GM19023 (cell line): ENCODE results near the gene PPP1R7.

Experiments
- ATAC-seq: cut with Tn5 transposase; IDR thresholded peaks from one replicate; pipeline ENCODE4 v1.9.1; 2021; ENCODE audit warnings: mild to moderate bottlenecking, moderate library complexity; ENCODE audit not compliant: unreplicated experiment

The PPP1R7 gene

DNA sequence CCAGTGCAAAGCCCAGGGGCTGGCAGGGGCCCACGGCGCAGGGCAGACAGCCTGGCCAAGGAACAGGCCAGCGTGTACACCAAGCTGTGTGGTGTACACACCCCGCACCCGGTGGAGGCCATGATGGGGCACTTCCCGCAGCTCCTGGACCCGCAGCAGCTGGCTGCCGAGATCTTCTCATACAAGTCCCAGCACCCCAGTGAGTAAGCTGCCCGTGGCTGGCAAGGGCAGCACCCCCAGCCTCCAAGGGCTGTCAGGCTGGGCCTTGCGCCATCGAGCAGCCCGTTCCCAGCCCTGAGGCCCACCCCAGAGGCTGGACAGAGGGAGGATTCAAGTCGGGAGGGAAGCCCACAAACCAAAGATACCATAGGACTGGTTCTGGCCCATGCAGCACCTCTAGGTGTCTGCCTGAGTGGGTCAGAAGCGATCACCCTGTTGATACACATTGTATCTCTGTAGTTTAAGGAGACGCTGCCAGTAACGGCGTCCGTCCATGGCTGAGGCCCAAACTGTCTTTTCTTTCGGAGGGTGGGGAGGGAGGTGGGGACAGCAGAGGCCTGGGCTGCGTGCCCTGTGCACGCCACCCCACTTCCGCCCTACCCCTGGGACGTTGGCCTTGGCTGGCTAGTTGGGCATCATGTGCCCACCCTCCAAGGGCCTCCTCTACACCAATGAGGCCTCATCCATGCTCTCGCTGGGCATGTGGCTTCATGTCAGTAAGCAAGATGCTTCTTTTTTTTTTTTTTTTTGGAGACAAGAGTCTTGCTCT, 31.3 kb upstream of the PPP1R7 start:
- no peak for ATAC-seq

DNA sequence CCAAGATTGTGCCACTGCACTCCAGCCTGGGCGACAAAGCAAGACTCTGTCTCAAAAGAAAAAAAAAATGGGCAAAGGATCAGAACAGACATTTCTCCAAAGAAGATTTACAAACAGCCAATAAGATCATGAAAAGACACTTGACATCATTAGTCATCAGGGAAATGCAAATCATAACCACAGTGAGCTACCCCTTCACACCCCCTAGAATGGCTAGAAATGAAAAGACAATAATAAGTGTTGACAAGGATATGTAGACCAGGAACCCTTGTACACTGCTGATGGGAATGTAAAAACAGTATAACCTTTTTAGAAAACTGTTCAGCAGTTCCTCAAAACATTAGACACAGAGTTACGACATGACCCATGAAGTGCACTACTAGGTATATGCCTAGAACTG, 29.8 kb upstream of the PPP1R7 start:
- no peak for ATAC-seq

DNA sequence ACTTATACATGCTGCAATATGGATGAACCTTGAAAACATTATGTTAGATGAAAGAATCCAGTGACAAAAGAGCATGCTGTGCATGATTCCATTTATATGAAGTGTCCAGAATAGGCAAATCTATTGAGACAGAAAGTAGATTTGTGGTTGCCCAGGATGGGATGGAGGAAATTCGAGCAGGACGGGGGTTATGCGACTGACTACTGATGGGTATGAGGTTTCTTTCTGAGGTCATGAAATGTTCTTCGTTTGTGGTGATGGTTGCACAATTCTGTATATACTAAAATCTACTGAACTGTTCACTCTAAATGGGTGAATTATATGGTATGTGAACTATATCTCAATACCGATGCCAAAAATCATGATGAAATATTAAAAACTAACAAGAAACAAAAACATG, 29.3 kb upstream of the PPP1R7 start:
- ATAC-seq = no peak

DNA sequence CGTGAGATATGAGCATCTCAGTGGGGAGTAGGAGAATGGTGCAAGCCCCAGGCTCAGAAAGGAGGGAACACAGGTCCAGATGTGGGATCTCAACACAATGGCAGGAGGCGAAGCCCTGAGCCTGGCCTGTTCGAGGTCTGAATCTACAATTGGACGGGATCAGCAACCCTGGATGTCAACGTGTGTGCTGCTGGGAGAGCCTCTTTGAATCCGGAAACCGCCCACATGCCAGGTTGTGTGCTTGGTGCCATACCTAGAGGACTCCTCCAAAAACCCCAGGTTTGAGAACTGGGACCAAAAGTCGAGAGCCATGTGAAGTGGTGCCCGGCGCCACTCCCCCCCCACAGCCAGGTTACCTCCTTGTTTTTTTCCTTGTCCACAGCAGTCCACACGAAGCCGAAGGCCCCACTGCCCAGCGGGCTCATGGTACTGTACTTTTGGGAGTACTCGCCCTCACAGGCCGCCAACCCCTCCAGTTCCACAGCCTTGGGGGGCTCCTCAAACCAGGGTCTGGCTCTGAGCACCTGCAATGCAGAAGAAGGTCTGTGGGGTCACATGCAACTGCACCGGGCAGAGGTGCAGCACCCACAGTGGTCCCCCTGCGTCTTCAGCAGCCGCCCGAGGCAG, 27.8 kb upstream of the PPP1R7 start:
- no peak for ATAC-seq

DNA sequence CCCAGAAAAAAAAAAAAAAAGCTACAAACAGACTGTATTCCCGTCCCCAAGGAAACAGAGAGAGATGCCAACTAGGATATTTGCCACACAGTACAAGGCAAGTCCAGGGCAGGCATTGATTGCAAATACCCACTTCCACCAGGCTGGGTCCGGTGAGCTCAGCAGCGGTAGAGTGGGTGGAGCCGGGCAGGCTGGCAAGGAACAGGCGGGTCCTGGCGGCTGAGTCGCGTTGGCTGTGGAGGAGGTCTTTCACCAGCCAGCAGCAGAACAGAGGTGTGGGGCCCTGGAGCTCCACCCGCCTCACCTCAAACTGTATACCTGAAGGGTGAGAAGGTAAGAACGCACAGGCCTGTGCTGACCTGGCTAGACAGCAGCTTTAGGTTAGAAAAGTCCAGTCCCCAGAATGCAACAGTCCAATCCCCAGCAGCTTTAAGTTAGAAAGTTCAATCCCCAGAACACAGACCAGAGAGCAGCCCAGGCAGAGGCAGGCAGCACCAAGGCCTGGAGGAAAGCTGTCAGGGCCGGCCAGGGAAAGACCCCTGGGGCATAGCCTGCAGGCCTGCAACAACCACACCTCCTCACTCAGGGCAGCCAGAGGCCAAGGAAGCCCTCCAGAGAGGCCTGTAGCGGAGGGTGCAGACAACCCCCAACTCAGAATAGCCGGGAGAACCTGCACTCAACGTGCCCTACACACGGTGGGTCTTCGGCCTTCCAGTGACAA, 26.3 kb upstream of the PPP1R7 start:
- ATAC-seq = no peak

DNA sequence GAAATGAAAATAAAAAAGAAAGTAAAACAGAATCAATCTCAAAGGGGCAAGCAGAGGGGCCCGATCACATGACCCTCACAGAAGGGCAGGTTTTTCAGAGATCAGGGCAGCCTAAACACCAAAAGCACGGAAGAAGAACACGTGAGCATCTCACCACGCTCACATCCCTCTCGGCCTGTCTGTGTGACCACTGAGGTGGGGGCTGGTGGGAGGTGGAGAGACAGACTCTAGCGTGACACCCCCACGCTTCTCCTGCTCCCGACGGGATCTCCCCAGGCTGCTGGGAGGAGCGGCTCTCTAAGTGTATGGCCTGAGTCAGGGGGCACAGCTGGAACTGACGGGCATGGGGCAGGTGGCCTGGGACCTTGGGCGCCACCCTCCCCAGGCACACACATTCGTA, 24.6 kb upstream of the PPP1R7 start:
- no peak for ATAC-seq

DNA sequence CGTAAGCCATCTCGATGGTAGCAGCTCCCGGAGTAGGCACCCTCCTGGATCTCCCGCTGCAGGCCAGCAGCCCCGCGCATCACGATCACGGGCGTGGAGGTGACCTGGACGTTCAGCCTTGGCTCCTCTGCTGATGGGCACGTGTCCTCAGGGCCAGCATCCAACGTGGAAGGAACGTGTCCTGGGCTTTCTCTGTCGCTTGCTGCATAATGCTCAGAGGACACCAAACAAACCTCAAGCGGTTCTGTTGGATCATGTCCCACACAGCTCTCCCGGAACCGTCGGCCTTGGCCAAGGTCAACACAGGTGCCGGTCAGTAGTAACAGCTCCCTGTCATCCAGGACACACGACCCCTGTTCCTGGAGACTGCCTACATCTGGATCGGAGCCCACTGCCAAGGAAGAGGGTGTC, 24.1 kb upstream of the PPP1R7 start:
- ATAC-seq = no peak

DNA sequence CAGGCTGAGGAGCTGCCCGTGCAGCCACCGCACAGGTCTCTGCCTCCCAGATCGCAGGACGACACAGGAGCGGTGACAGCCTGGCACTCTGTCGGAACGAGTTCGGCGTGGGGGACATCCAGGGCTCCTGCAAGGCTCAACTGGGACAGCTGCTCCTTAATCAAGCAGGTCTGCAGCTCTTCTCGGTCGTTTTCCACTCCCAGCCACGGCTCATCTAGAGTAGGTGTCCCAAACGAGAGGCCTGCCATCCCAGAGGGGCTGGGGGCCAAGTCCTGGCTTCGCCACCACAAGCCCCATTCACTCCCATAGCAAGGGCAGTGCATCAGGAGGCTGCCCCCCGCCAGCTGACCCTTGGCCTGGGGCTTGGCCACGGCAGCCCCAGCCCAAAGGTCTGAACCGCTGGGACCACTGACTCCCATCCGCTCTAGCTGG, 23.5 kb upstream of the PPP1R7 start:
- ATAC-seq = no peak

DNA sequence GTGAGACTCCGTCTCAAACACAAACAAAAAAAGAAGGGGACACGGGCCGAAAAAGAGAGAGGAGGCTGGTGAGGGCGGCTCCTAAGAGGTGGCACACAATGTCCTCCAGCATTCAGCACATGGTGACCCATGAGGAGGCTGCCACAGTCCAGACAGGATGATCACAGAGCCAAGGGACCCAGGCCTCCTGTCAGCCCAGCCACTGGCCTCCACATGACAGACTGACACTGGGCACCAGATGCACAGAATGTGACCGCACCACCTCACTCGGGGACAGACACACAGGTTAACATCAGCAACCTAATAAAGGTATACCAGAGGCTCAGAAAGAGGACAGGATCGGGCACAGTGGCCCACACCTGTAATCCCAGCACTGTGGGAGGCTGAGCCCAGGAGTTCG, 22.0 kb upstream of the PPP1R7 start:
- no peak for ATAC-seq

DNA sequence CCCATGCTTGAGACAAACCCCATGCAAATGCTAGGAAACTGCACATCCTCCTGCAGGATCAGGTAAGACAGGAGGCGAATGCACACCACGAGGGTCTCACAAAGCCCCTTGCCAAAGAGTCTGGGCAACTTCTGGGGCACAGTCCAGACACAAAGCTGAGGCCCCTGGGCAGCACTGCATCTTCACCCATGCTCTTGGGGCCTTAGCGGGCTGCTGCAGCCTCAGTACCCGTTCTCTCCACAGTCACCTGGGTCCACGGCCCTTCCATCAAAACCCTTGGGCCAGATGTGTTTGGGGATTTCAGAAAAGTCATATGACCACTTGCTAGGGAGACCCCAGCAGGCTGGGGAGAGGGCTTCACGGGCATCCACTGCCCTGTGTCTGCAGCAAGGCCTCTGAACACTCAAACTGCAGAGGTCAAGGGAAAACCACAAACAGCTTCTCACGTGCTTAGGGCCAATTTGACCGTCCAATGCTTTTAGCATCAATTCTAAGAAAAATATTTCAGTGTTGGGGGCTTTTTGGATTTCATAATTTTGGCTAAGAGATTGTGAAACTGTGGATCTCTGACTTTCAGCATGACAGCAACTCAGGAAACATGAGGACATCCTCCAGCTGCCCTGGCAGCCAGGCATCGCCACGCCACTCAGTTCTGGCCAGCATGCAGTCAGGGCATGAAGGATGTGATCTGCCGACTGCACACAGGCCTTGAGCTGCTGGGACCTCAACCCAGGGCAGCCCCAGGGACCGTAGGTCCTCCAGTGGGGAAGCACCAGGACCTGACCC, 21.0 kb upstream of the PPP1R7 start:
- ATAC-seq = no peak

DNA sequence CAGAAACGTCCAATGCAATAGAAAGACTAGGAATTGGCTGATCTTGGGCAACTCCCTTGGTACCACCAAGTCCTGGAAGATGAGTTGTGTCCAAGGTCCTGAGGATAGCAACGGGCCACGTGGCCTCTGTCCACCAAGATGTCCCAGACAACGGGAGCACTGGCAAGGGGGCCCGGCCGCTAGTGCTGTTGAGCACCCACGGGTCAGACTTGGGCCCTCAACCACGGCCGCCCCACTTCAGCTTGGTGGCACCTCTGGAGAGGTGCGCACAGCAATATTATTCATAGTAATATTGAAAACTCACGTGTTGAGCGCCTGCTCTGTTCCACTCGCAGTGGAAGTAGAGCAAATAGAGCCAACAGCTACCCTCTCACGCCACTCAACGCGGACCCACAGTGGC, 20.0 kb upstream of the PPP1R7 start:
- no peak for ATAC-seq

DNA sequence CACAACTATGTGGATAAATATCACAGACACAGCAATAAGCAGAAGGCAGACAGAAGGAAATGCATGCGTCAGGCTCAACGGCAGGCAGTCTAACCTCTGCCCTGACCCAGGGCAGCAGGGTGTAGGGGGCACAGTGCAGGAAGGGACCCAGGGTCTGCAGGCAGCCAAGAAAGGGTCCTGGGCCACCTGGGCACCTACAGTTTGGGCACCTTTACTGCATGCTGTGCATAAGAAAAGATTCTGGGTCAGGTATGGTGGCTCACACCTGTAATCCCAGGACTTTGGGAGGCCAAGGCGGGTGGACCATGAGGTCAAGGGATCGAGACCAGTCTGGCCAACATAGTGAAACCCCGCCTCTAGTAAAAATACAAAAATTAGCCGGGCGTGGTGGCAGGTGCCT, 18.7 kb upstream of the PPP1R7 start:
- ATAC-seq = no peak

DNA sequence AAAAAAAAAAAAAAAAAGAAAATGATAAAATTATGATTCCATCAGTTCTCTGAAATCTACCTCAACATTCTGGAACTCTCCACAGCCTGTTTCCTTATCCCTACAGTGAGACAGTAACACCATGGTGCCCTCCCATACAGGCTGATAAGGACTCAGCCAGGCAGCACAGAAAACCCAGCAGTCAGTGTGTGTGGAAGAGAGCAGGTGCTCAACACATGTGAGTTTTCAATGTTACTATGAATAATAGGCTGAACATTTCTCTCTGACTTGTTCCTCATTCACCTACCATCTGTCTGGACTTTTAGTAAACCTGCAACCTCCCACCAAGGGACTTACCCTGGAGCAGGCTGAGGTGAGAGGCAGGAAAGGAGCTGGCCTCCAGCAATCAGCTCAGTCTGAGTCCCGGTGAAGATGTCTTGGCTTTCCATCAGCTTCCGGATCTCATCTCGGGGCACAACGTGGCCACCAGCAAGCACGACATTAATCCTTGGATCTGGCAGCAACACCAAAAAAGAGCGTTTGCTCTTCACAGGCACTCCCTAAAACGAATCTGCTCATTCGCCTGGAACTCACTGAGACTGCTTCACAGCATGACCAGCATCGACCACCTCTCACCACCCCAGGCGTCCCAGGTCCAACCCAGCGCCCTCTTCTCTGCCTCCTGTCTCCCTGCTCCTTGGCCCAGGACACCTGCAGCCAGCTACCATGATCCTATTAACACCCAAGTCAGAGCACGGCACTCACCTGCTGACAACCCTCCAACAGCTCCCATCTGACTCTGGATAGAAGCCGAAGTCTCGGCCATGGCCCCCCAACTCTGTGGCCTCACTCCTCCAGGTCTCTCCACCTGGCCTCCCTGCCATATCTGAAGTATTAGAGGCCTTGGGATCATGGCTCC, 17.5 kb upstream of the PPP1R7 start:
- no peak for ATAC-seq

DNA sequence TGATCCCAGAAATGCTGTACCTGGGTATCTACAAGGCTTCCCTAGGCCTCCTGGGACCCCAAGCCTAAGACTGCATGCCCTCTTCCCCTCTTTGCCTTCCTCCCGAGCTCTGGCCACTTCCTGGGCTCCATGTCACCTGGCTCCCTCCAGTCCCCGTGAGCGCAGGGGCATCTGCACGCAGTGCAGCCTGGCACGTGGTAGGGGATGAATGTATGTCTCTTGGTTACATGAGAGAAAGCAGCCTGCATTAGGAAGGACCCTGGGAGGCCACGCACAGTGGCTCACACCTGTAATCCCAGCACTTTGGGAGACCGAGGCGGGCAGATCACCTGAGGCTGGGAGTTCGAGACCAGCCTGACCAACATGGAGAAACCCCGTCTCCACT, 16.8 kb upstream of the PPP1R7 start:
- ATAC-seq = no peak

DNA sequence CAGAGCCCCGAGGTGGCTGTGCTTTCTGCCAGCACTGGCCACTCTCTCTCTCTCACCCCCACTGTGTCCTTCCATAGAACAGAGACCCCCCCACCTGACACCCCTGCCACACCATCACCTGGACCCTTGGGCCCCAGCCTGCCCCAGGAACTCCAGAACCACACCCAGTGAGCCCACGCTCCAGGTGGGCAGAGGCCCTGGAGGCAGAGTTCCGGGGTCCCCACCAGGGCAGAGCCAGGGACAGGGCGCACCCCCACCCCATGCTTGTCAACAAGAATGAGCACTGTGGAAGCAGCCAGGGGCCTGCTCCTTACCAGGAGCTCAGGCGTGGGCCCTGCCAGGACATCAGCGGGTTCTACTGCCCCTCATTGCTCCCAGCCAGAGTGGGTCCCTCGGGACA, 15.6 kb upstream of the PPP1R7 start:
- ATAC-seq = no peak

DNA sequence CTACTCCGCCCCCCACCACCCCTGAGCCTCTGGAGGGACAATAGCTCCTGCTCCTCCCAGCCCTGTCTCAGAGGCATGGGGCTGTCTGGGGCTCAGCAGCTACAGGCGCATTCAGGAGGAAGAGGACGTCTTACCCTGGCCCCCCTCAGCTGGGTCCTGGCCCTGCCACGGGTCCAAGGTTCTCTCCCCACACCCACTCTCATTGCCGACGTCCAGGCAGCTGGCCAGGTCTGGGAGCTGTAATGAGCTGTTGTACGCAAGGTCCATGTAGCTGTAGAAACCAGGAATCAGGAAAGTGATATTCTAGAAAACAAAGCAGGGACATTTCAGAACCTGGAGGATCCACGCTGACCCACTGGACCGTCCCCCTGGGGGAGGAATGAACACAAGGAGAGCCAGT, 14.5 kb upstream of the PPP1R7 start:
- no peak for ATAC-seq

DNA sequence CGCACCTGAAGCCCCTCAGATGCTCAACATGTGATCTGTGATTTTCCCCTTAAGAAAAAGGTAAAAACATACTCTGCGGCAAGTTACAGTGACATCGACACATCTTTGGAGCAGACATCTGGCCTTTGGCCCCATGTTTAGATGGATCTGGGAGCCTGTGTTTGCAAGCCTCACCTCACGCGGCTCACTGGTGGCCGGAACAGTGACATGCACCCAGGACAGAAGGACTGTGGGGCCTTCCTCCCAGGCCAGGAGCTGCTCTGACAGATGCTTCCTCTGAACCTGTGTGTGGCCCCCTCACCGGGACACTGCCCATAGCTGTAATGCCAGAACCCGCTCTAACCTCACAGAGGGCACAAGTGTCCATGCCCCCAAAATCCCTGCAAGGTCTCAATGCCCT, 14.1 kb upstream of the PPP1R7 start:
- ATAC-seq = no peak

DNA sequence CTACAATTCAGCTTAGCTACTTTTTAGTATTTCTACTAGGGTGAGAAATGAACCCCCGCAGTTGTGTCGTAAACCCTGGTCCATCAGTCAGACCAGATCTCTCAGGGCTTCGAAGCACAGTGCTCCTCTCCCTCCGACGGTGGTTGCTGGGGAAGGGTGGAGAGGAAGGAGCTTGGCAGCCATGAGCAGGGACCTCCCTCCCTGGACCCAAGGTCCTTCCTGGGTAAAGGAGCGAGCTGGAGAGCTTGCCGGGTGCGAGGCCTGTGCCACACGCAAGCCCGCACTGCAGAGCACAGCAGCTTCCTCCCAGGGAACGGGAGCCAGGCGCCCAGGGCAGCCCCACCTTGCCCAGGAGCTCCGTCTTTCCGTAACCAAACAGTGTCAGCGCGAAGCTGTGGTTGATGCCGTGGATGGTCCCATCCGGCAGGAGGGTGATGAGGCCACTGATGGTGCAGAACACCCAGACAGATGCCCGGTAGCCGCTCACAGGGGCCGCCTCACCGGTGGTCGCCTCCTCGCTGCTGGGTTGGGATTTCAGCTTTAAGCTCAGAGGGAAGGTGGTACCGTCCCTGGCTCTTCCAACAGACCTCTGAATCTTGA, 13.5 kb upstream of the PPP1R7 start:
- no peak for ATAC-seq

DNA sequence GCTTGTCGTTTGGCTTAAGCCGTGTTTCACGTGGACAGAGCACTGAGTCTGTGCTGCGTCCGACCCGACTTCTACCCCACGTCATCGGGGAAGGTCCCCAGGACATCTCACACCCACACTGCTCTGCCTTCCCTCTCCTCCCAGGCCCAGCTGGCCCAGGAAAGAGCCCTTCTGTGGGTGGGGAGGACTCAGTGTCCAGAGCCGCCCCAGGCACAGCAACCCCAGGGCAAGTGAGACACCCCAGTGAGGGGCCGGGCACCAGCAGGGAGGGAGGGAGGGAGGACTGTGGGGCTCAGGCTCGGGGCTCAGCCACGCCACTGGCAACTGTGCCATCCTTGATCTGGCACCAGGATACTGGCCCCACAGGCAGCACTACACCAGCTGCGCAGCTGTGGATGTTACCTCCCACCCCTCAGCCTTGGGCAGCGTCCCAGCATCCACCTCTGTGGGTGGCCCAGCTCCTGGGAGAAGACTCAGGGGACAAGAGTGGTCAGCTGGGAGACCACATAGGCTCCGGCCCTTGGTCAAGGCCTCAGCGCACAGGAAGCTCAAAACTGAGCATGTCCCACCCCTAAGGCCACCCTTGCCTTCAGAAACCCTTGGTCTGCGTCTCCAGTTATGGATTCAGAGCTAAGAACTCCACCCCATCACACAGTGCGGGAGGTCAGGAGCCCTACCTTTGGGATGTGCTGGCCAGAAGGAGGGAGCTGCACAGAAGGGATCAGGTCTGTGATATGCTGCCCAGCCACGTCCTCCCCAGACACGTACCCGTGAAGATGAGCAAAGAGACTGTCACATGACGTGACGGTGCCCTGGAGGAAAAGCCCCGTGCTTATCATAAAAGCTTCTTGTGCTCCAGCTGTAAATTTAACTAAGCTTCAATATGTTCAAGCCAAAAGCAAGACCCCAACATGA, 12.7 kb upstream of the PPP1R7 start:
- no peak for ATAC-seq
